Measurements from ENCODE around the gene ANK3. TPM values are rescaled to one million over a fixed set of nuclear protein-coding genes. Genes with fewer than 3 reads are reported as not detected.
A peak's percentile ranks its signal among the peaks of the same experiment; 100 is the strongest.

The ANK3 gene
- total RNA-seq, 2 donors from 2014 or later, result 55.4 to 126 TPM

DNA sequence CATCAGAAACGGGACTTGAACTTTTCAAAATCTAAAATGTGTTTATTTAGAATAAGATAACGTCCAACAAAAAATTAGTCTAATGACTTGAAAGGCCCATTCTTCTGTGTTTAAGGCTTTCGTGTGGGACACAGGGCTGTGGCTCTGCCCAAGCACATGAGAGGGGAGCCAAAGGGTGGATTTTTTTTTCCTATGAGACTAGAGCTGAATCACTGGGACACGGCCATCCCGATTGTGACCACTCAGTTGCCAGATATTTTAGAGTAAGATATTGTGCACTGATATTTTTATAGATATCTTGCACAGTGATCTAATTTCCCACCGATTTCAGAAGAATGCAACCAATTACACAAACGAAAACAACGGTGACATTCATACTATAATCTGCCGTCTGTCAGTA is 99.9 kb downstream of the ANK3 start:
- no peaks in the 10 kb centered on the region for H3K9me3 ChIP-seq
- no peak for DNase-seq (ENCODE audit: low spot score)
- ATAC-seq (ENCODE audit: insufficient number of reproducible peaks, low FRiP score, low read depth), result no peak
- no peaks in the 10 kb centered on the region for H3K27me3 ChIP-seq (replicated peaks; ENCODE audit: insufficient read depth)
- peak overlapping the region in 1 of 2 donors; percentile 36 for H3K27ac ChIP-seq
- H3K4me1 ChIP-seq (ENCODE audit: control insufficient read depth in 1 of 2, low read depth in 2 of 2), result peaks cover 9 to 12% of the 10 kb centered on the region in 2 donors
- H3K4me3 ChIP-seq, result no peak overlapping the region
- H3K36me3 ChIP-seq, result no peaks in the 10 kb centered on the region
- no peak for TF ChIP-seq CTCF (IDR thresholded peaks at IDR 0.05)

GRCh38 chr10:60288256-60288655 is 101.4 kb downstream of the ANK3 start:
- Histone ChIP-seq H3K27ac (no peak overlapping the region), H3K4me3 (no peak overlapping the region), H3K27me3 (replicated peaks; ENCODE audit: insufficient read depth) (no peaks in the 10 kb centered on the region), H3K9me3 (no peaks in the 10 kb centered on the region), H3K36me3 (no peaks in the 10 kb centered on the region), H3K4me1 (ENCODE audit: control insufficient read depth in 1 of 2, low read depth in 2 of 2) (peaks cover 12 to 18% of the 10 kb centered on the region in 2 donors)
- ATAC-seq (ENCODE audit: insufficient number of reproducible peaks, low FRiP score, low read depth) (no peak), DNase-seq (ENCODE audit: low spot score) (no peak)
- TF ChIP-seq CTCF (IDR thresholded peaks at IDR 0.05), result no peak

GRCh38 chr10:60286559-60286958 is 103.1 kb downstream of the ANK3 start:
- TF ChIP-seq CTCF (IDR thresholded peaks at IDR 0.05), result no peak
- no peak overlapping the region for H3K4me3 ChIP-seq
- H3K27me3 ChIP-seq (replicated peaks; ENCODE audit: insufficient read depth), result no peaks in the 10 kb centered on the region
- no peaks in the 10 kb centered on the region for H3K36me3 ChIP-seq
- DNase-seq (ENCODE audit: low spot score) (no peak), ATAC-seq (ENCODE audit: insufficient number of reproducible peaks, low FRiP score, low read depth) (no peak)
- H3K27ac ChIP-seq, result peak overlapping the region in 1 of 2 donors; percentile 32
- H3K4me1 ChIP-seq (ENCODE audit: control insufficient read depth in 1 of 2, low read depth in 2 of 2), result peaks cover 15 to 16% of the 10 kb centered on the region in 2 donors
- H3K9me3 ChIP-seq, result no peaks in the 10 kb centered on the region

DNA sequence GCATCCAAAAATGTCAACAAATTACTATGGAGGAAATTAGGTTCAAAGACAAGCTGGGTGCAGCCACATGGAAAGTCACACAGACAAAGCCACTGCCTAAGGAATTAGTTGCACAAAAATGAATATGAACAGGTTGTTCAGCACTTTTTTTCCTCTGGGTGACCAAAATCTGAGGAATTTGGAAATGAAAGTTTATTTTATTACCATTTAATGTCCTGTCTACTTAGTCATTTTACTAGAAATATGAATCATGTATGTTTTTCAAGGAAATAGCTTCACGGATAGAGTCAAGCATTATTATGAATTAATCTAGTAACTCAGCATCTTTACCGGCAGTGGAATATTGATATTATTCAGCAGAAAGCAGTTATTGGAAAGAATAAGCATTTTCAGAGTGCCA is 106.3 kb downstream of the ANK3 start:
- no peak for TF ChIP-seq CTCF (IDR thresholded peaks at IDR 0.05)
- DNase-seq (ENCODE audit: low spot score) (no peak), ATAC-seq (ENCODE audit: insufficient number of reproducible peaks, low FRiP score, low read depth) (no peak)
- H3K27me3 ChIP-seq (replicated peaks; ENCODE audit: insufficient read depth), result no peaks in the 10 kb centered on the region
- no peaks in the 10 kb centered on the region for H3K9me3 ChIP-seq
- H3K4me3 ChIP-seq, result peak overlapping the region; percentile 47
- H3K36me3 ChIP-seq, result no peaks in the 10 kb centered on the region
- peaks cover 15 to 16% of the 10 kb centered on the region in 2 donors for H3K4me1 ChIP-seq (ENCODE audit: control insufficient read depth in 1 of 2, low read depth in 2 of 2)
- H3K27ac ChIP-seq, result peak overlapping the region in 1 of 2 donors; percentile 61

DNA sequence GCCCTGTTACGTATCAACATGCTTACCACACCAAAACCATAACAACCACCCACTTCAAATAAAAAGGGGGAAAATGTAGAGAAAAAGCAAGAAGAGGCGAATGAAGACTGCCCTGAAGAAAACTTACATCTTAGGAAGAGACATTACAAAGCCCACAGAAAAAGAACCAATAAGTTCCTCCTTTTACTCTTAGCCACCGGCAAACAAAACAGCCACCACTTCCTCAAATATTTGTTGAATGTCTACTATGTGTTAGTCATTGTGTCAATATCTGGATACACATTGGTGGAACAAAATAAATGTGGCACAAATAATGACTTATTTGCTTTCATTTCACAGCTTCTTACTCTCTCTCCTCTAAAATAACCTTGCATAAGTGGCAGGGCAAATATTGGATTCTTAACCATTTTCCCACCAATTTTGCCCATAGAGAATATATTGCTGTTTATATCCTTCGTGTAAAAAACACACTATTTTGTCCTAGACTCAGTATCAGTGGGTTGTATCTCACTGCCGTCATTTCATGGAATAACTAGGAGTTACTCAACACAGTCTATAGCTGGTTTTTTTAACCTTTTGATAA is 106.8 kb downstream of the ANK3 start:
- Histone ChIP-seq H3K27ac (peak overlapping the region in 1 of 2 donors; percentile 61), H3K9me3 (no peaks in the 10 kb centered on the region), H3K36me3 (no peaks in the 10 kb centered on the region), H3K27me3 (replicated peaks; ENCODE audit: insufficient read depth) (no peaks in the 10 kb centered on the region), H3K4me1 (ENCODE audit: control insufficient read depth in 1 of 2, low read depth in 2 of 2) (peaks cover 15 to 16% of the 10 kb centered on the region in 2 donors), H3K4me3 (peak overlapping the region; percentile 47)
- no peak for DNase-seq (ENCODE audit: low spot score)
- TF ChIP-seq CTCF (IDR thresholded peaks at IDR 0.05), result no peak
- ATAC-seq (ENCODE audit: insufficient number of reproducible peaks, low FRiP score, low read depth), result peak; percentile 61

Measured in thoracic aorta (tissue), 2 donors.